Stomach (tissue), 9 donors: ENCODE results near the gene FHL1. TPM values are rescaled to one million over a fixed set of nuclear protein-coding genes. Genes with fewer than 3 reads are reported as not detected.
A peak's percentile ranks its signal among the peaks of the same experiment; 100 is the strongest.
"Not testable (repeated sequence)": the region's sequence is repeated elsewhere in the genome, so short reads cannot be mapped to it uniquely, and the experiment has no call there.

Source experiments
- DNase-seq, 2 donors: peaks; one replicate each; pipeline versions ENCODE4 v3.0.0 to v3.0.0-alpha.2; 2013 to 2019
- H3K27ac ChIP-seq, 5 donors: fragments of 200-600 bp in 4 of 5; sonication (generic) in 4 of 5; one replicate each; pipeline ENCODE4 v1.5.1; 2013 to 2019; ENCODE audit warnings: mild to moderate bottlenecking in 1 of 5, moderate library complexity in 1 of 5
- H3K27me3 ChIP-seq, 3 donors: fragments of 200-600 bp; sonication (generic); one replicate each; pipeline ENCODE4 v1.5.1; 2017 to 2019; ENCODE audit warnings: mixed run types in 1 of 3
- H3K36me3 ChIP-seq, 4 donors: fragments of 200-600 bp; sonication (generic); 1 replicate in 3 of 4; 2 replicates in 1 of 4; pipeline ENCODE4 v1.5.1; 2016 to 2019
- H3K4me1 ChIP-seq, 4 donors: fragments of 200-600 bp; sonication (generic); one replicate each; pipeline ENCODE4 v1.5.1; 2016 to 2019
- H3K4me3 ChIP-seq, 4 donors: fragments of 200-600 bp; sonication (generic) in 3 of 4; one replicate each; pipeline ENCODE4 v1.5.1; 2016 to 2019; ENCODE audit warnings: mild to moderate bottlenecking in 1 of 4
- H3K9me3 ChIP-seq, 4 donors: fragments of 200-600 bp; sonication (generic); one replicate each; pipeline ENCODE4 v1.5.1; 2016 to 2019
- EP300 ChIP-seq: sonication (generic); formaldehyde crosslinking; IDR thresholded peaks from one replicate; pipeline ENCODE4 v1.6.1; 2017; ENCODE audit warnings: antibody characterized with exemption
- POLR2A ChIP-seq, 4 donors: fragments of 450-650 bp; IDR thresholded peaks; one replicate each; pipeline ENCODE4 v1.6.1; 2016; ENCODE audit warnings: antibody characterized with exemption in 4 of 4, control low read depth in 2 of 4, mild to moderate bottlenecking in 1 of 4, moderate library complexity in 1 of 4
- POLR2AphosphoS5 ChIP-seq, 3 donors: sonication (generic); formaldehyde crosslinking; IDR thresholded peaks; one replicate each; pipeline ENCODE4 v1.6.1; 2016; ENCODE audit warnings: antibody characterized with exemption in 3 of 3
- WGBS, 5 donors: extraction: QIAGEN DNeasy Blood & Tissue Kit in 3 of 5; methylation state at CpG; one replicate each; pipeline versions ENCODE4 v1.1.5 to v1.1.7; 2013 to 2018; 5-methylcytosine and 5-hydroxymethylcytosine counted together
- intact Hi-C: fragments of 100-400 bp; cut with DNase I; formaldehyde crosslinking; loops from one replicate; pipeline ENCODE4 v1.15.1; 2023; ENCODE audit warnings: low total_unique reads
- polyA plus RNA-seq, 3 donors: library from polyadenylated mRNA; stranded (reverse); fragments of 200-250 nt; gene quantifications; one replicate each; pipeline ENCODE4 v1.2.3, GENCODE V29; 2013
- total RNA-seq, 5 donors: library from RNA; depleted of rRNA; stranded (reverse); fragments of >200 nt; gene quantifications; one replicate each; pipeline versions ENCODE4 v1.1.0 to v1.2.3, GENCODE V29; 2014 to 2016
- TF ChIP-seq, protein P1 (sequence below), 7 experiments: fragments of 450-650 bp in 4 of 7; fragments of 200-600 bp in 3 of 7; sonication (generic) in 3 of 7; IDR thresholded peaks; one replicate each; pipeline ENCODE4 v1.5.1; 2016 to 2019; ENCODE audit warnings: antibody characterized with exemption in 7 of 7, control low read depth in 2 of 7, mild to moderate bottlenecking in 1 of 7
- donor health status: healthy with polysubstance abuse.
- donor health status: Bipolar disorder and iron deficiency.
- donor health status: healthy.

Gene FHL1
- total and polyA plus RNA-seq, 8 donors = 101 to 1,286 (median 337) TPM

DNA sequence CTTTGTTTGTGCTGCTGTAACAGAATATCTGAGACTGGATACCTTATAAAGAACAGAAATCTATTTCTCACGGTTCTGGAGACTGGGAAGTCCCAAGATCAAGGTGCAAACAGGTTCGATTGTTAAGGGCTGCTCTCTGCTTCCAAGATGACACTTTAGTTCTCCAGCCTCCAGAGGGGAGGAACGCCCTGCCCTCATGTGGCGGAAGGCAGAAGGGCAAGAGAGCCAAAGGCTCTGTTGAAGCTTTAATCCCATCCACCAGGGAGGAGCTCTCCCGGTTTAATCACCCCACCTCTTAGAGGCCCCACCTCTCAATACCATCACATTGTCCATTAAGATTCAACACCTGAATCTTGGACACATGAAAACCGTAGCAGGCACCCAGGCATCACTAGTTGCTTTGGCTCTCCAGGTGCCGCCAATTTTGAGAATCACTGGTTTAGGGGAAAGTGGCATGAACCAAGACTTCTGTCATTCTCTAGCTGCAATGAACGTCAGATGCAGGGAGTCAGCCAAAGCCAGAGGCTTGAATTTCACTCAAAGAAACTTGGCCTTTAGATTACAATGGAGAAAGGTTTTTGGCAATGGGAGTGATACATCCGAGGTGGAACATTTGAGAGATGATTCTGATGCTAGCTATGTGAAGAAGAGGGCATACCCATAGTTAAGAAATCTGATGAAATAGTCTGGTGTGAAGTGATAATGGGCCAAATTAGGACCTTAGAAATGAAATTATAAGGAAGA, 15.7 kb downstream of the FHL1 start:
- DNase-seq = peak; percentile 50 to 54
- H3K36me3 ChIP-seq = no peaks in the 10 kb centered on the region
- H3K9me3 ChIP-seq = no peaks in the 10 kb centered on the region
- peaks cover 0 to 16% (median 5%) of the 10 kb centered on the region in 4 donors for H3K4me1 ChIP-seq
- intact Hi-C loops = no loop called here
- H3K4me3 ChIP-seq = no peak overlapping the region
- H3K27me3 ChIP-seq = peaks cover 0 to 6% (median 0%) of the 10 kb centered on the region in 3 donors
- TF ChIP-seq POLR2AphosphoS5 (IDR thresholded peaks at IDR 0.05) = no peak
- TF ChIP-seq, protein P1, sequence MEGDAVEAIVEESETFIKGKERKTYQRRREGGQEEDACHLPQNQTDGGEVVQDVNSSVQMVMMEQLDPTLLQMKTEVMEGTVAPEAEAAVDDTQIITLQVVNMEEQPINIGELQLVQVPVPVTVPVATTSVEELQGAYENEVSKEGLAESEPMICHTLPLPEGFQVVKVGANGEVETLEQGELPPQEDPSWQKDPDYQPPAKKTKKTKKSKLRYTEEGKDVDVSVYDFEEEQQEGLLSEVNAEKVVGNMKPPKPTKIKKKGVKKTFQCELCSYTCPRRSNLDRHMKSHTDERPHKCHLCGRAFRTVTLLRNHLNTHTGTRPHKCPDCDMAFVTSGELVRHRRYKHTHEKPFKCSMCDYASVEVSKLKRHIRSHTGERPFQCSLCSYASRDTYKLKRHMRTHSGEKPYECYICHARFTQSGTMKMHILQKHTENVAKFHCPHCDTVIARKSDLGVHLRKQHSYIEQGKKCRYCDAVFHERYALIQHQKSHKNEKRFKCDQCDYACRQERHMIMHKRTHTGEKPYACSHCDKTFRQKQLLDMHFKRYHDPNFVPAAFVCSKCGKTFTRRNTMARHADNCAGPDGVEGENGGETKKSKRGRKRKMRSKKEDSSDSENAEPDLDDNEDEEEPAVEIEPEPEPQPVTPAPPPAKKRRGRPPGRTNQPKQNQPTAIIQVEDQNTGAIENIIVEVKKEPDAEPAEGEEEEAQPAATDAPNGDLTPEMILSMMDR (IDR thresholded peaks at IDR 0.05) = peak in 5 of 7 experiments; percentile 19 to 65 (median 51)
- H3K27ac ChIP-seq = peak overlapping the region in 4 of 5 donors; percentile 55 to 86 (median 62)
- 19 to 39% (median 27%) methylated on average over 8 to 9 of the region's 9 CpGs for WGBS, 5 donors

DNA sequence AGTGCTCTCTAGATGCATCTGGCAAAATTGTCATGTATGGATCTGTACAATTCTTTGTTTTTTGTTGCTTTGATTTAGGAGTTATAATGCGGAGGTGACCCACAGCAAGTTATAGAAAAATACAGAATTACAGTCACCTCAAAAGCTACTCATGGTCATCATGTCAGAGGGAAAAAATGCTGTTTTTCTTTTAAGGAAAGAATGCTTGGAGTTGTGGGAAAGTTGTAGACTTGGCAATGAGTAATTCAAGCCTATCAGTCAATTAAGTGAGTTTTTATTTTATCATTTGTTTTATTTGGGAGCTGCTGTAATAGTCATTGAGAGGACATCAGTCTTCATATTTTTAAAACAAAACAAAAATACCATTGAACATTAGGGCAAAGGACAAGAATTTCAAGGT, 16.4 kb downstream of the FHL1 start:
- H3K4me3 ChIP-seq = no peak overlapping the region
- intact Hi-C loops = no loop called here
- H3K27ac ChIP-seq = peak overlapping the region in 4 of 5 donors; percentile 55 to 86 (median 62)
- H3K27me3 ChIP-seq = peaks cover 0 to 6% (median 0%) of the 10 kb centered on the region in 3 donors
- no peak for TF ChIP-seq EP300
- no peak for DNase-seq
- no peaks in the 10 kb centered on the region for H3K36me3 ChIP-seq
- 83 to 94% (median 83%) methylated on average over 1 of the region's 1 CpG for WGBS, 5 donors
- H3K4me1 ChIP-seq = peaks cover 0 to 16% (median 5%) of the 10 kb centered on the region in 4 donors
- no peaks in the 10 kb centered on the region for H3K9me3 ChIP-seq

DNA sequence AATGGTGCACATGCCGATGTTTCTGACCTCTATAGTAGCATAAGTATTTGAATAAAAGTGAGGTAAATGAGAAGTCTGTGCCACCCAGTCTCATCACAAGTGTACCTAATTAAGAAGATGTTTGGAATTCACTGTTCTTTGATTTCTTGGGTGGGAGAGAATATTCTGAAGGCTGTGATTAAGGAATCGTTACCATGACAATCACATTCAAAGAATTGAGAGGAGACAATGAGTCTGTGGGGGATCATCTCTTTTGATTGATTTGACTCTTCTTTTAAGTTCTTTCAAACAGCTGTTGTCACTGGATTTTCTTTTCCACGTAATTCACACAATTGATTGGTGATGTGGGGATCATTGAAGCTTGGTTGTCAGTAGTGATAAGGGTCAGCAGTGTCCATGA, 18.1 kb downstream of the FHL1 start:
- no peaks in the 10 kb centered on the region for H3K9me3 ChIP-seq
- peak overlapping the region in 4 of 5 donors; percentile 49 to 86 (median 62) for H3K27ac ChIP-seq
- 34 to 63% (median 55%) methylated on average over 3 of the region's 3 CpGs for WGBS, 5 donors
- no peaks in the 10 kb centered on the region for H3K36me3 ChIP-seq
- TF ChIP-seq EP300 (no peak), POLR2AphosphoS5 (IDR thresholded peaks at IDR 0.05) (no peak), POLR2A (IDR thresholded peaks at IDR 0.05) (no peak)
- TF ChIP-seq, protein P1 (IDR thresholded peaks at IDR 0.05) = no peak
- peaks cover 0 to 6% (median 0%) of the 10 kb centered on the region in 3 donors for H3K27me3 ChIP-seq
- DNase-seq = no peak
- H3K4me1 ChIP-seq = peaks cover 0 to 20% (median 14%) of the 10 kb centered on the region in 4 donors
- H3K4me3 ChIP-seq = no peak overlapping the region
- intact Hi-C loops = no loop called here

- peaks cover 0 to 28% (median 18%) of the 10 kb centered on the region in 4 donors for H3K4me1 ChIP-seq
- TF ChIP-seq POLR2AphosphoS5 (IDR thresholded peaks at IDR 0.05) = no peak
- TF ChIP-seq, protein P1 (IDR thresholded peaks at IDR 0.05) = peak in 1 of 7 experiments; percentile 9
- no peaks in the 10 kb centered on the region for H3K36me3 ChIP-seq
- DNase-seq = peak in 1 of 2 donors; percentile 38
- intact Hi-C loops = no loop called here
- H3K27me3 ChIP-seq = peaks cover 0 to 6% (median 0%) of the 10 kb centered on the region in 3 donors
- peak overlapping the region in 1 of 4 donors; percentile 4 for H3K4me3 ChIP-seq
- H3K27ac ChIP-seq = peak overlapping the region in 4 of 5 donors; percentile 49 to 86 (median 62)
- 42 to 71% (median 62%) methylated on average over 8 of the region's 8 CpGs for WGBS, 5 donors
- H3K9me3 ChIP-seq = no peaks in the 10 kb centered on the region
Observed at GRCh38 chrX:136166221-136166855, 19.0 kb downstream of the FHL1 start.

DNA sequence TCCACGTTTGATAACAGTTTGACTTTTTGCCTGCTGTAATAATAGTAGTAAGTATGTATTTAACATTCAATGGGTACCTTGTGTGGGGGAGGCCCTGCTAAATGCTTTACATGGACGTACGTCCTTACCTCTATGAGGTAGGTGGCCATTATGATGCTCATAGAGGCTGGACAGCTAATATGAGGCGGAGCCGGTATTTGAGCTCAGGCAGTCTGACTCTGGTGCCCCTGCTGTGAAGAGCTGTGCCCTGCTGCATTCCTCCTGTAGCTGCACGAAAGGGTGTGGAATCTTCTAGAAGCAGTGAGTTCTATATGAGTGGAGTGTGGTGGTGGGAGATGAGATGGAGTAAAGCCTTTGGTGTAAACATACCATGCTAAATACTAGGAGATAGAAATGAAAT, 20.7 kb downstream of the FHL1 start:
- peak overlapping the region in 4 of 5 donors; percentile 67 to 86 (median 76) for H3K27ac ChIP-seq
- H3K27me3 ChIP-seq, intact Hi-C loops, DNase-seq, H3K36me3 ChIP-seq, H3K9me3 ChIP-seq, H3K4me3 ChIP-seq: not testable (repeated sequence)
- 66 to 83% (median 77%) methylated on average over 4 to 6 of the region's 6 CpGs for WGBS, 5 donors
- H3K4me1 ChIP-seq = peaks cover 0 to 26% (median 14%) of the 10 kb centered on the region in 4 donors
